GM21528 (cell line): Measurements from ENCODE around the gene TMPRSS6.

ENCODE experiments used
- ATAC-seq: cut with Tn5 transposase; IDR thresholded peaks from one replicate; pipeline ENCODE4 v1.9.1; 2021; ENCODE audit warnings: mild to moderate bottlenecking, moderate library complexity; ENCODE audit not compliant: unreplicated experiment, low FRiP score

Gene TMPRSS6

GRCh38 chr22:37069719-37070118, 39.8 kb downstream of the TMPRSS6 start:
- no peak for ATAC-seq

- no peak for ATAC-seq
Measured at GRCh38 chr22:37069319-37069718, 40.2 kb downstream of the TMPRSS6 start.

DNA sequence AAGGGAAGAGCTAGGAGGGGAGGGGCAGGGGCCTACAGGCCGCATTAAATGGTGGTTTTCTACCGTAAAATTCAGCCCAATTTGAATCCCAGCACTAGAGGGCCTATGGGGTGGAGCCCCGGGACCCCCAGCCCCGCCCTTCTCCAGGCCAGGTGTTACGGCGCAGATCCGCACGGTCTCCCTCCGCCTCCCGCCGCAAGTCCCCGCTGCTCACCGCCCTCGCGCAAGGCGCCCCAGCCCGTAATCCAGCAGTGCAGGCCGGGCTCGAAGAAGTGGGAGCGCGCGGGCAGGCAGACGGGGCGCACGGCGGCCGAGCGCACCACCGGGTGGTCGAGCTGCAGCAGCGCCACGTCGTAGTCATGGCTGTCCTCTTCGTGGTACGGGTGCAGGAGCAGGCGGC, 40.7 kb downstream of the TMPRSS6 start:
- no peak for ATAC-seq

DNA sequence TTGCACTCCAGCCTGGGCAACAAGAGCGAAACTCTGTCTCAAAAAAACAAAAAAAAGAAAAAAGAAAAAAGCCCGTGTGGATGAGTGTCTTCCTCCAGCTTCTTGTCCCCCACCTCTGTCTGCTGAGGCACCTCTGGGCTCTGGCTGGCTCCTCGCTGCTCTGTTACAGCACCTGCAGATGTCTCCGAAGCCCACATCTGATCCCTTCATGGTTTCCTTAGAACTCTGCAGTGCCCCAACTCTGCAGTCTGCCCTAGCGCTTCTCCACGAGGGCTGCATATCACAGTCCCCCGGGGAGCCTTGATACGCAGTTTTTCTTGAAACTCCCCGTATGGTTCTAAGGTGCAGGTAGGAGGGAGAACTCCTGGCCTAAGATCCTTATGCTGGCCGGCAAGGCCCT, 42.1 kb downstream of the TMPRSS6 start:
- ATAC-seq: no peak

DNA sequence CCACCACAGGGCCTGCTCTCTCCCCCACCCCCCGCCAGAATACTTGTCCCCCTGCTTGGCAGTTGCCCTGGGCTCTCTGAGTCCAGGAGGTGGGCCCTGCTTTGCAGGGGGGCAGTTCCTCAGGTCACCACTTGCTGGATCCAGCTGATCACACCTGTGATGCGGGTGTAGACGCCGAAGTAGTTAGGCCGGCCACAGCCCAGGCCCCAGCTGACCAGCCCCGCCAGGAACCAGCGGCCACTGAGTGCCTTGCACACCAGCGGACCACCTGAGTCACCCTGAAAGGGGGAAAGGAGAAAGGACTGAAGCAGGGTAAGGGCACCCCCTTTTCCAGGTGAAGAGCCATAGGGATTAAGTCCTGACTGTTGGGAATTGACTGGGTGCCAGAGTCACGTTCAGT, 43.6 kb downstream of the TMPRSS6 start:
- ATAC-seq: no peak

- ATAC-seq: no peak
Measured at GRCh38 chr22:37065180-37065579, 44.3 kb downstream of the TMPRSS6 start.

GRCh38 chr22:37064553-37064952, 45.0 kb downstream of the TMPRSS6 start:
- ATAC-seq: no peak

DNA sequence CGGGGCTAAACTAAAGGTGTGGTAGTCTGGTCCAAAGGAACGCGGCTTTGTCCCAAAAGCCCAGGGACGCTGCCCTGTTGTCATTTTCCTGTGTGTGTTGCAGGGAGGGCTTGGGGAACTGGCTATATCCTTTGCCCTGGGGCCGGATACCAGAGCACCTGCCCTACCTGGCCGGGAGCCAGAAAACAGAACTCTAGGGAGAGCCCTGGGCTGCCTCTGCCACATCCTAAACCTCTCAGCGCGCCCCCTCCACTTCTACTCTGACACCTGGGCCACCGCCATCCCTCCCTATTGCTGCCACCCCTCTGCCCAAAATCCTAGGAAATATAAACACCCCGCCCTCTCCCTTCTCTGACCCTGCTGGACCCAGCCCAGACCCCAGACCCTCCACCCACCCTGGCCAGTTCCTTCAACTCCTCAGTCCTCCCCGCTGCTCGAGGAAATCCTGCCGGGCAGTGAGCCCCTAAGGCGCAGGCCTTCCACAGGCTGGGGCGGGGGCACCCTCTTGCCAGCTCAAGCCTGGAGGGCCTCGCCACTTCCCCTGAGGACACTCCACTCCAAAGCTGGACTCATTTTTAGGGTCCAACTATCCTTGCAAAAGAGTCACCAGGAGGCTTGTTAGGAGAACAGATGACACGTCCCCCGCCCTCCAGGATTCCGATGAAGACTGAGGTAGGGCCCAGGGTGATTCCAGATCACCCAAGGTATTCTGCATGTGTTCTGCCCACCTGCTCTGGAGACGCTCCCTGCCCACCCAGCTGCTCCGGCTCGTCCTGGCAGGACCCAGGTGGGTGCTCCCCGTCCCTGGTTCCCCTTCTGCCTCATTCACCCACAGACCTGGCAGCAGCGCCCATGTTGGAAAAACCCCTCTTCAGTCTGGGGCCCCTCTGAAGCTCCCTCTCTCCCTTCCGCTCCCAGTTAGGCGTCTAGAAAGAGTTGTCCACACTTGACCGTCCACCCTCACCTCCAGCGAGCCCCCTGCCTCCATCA, 45.8 kb downstream of the TMPRSS6 start:
- no peak for ATAC-seq

DNA sequence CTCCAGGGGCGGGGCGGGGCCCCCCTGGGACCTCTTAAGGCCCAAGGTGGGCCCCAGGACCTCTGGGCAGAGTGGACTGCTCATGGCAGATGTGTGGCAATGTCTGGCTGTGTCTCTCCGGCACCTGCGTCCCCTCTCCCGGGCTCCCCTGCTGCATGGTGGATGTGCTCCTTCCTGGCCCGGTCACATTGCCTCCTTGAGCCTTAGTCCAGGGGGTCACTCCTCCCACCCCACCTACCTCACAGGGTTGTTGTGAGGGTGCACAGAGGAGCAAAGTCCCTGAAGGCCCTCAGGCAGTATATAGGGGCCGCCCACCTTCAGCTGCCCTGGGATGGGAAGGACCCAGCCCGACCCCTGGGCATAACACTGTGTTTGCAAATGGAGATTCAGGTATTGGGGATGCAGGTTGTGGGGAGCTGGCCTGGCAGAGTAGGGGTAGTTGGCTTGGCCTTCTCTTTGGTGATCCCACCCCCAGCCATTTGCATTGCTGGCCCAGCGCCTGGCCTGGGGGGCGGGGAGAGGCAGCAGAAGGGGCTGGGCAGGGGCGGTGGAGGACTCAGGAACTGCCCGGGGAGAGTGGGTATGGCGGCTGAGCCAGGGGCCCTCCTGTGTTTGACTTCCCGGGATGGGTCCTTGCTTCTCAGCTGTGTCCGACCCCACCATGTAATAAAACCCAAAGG, 46.7 kb downstream of the TMPRSS6 start:
- ATAC-seq: no peak

DNA sequence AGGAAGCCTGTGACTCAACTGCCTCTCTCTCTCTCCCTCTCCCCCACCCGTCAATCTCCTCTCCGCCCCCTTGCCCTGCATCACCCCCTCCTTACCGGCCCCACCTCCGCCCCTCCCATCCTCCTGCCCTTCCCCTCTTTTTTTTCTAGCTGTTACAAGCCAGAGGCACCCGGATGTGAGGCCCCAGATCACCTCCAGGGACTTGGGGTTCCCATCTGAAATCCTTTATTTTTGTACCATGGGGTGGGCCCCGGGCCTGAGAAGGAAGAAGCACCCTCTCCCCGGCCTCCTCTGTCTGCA, 47.2 kb downstream of the TMPRSS6 start:
- ATAC-seq: no peak

DNA sequence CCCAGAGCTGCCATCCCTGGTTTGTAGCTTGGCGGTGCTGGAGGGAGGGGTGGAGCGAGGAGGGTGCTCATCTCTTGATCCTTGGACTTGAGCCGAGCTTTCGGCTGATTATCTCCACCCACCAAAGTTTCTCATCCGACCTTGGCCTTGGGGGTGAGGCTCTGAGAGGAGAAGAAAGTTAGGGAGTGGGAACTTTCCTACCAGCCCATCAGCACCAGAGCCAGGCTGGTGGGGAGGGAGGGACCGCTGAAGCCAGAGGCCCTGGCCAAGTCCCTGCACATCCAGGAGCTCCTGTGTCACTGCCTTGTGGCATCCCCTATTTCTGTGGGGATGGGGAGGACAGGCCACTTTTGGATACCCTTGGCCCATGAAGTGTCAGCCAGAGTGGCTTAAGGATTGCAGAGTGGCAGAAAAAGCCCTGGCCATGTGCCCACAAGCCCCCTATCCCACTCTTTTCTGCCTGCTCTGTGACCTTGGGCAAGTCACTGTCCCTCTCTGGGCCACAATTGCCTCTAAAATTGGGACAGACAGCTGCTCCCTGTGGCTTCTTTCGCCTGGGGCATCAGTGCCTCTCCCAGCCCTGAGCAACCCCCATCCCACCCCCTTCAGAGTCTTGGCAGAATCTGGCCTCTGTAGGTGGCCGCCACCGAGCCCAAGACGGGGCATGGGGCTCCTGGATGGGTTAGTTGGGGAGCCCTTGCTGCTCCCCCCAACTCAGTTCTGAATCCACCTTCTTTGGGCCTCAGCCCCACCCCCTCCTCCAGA, 47.7 kb downstream of the TMPRSS6 start:
- no peak for ATAC-seq

GRCh38 chr22:37060801-37061610, 48.5 kb downstream of the TMPRSS6 start:
- ATAC-seq: no peak

DNA sequence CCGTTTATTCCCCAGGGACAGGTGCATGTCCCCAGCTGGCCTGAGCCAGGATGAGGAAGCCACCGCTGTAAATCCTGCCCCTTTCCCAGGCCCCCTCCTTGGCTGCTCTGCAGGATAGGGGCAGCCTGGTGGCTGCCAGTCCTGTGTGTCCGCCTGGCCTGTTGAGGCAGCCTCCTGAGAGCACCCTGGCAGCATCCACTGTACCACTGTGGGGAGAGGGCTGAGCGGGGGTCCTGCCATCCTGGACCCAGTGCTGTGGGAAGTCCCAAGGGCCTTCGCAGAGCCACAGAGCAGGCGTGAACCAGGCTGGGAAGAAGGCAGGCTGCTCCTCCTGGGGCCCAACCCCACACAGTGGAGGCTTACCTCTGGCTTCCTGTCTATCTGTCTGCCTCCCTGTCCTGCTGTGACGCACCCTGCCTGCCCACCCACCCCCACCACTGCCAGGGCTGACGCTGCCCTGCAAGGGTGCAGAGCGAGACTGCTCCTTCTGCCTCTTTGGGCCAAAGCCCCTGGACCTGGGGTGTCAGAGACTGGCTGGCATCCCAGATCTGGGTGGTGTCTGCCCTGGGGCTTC, 49.5 kb downstream of the TMPRSS6 start:
- ATAC-seq: no peak

GRCh38 chr22:37058917-37059701, 50.4 kb downstream of the TMPRSS6 start:
- no peak for ATAC-seq

DNA sequence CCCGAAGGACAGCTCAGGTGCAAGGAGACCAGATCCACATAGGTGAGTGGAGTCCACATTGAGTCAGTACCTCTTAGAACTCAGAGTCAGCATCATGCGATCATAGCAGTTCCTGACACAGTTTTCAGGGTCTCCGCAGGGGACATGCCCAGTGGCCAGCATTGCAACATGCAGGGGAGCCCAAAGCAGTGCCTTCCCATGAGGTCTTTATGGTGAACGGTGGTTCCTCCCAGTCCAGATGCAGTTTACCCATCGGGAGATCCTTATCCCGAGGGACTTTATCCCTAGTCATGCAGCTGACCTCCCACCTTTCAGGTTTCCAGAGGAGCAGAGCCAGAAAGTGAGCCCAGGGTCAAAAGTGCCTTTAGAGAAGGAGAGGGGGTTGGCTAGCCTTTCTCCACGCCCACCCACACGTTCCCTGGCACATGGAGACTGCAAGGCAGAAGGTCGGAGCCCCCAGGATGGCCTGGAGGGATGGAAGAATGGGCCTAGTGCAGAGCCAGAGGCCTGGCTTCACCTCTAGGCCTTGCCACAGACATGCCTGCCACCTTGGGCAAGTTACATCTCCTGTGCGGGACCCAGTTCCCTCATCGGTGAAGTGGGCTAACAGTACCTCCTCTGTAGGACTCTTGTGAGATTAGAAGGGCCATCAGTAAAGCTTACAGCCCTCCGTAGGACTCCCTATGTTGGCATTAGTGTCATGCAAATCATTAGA, 51.6 kb downstream of the TMPRSS6 start:
- ATAC-seq: no peak

DNA sequence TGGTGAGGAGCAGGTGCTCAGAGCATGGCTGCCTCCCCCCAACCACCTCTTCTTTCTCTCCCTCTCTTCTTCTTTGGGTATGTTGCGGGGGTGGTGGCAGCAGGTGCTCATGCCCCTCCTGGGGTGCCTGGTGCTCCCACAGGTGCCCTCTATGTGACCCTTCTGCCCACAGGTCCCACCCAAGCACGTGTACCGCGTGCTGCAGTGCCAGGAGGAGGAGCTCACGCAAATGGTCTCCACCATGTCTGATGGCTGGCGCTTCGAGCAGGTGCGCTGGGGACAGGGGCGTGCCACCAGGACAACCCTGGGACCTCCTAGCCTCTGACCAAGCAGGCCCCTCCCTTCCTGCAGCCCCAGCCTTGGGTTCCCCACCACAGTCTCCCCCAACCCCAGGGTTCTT, 52.3 kb downstream of the TMPRSS6 start:
- no peak for ATAC-seq

DNA sequence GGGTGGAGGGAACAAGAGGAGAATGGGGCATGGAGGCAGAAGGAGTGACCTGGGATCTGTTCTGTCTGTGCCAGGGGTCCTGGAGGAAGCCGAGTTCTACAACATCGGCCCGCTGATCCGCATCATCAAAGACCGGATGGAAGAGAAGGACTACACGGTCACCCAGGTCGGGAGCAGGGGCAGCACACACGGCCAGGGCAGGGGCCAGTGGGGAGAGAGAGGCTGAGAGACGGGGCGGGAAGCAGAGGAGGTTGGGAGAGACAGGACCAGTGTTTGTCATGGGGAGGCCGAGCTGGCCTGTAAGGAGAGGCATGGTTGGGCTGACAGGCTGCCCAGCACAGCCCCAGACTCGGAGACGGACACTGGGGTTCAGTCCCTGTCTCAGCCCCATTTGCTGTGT, 53.3 kb downstream of the TMPRSS6 start:
- ATAC-seq: no peak

- ATAC-seq: no peak
Measured at GRCh38 chr22:37054600-37055365, 54.7 kb downstream of the TMPRSS6 start.
